ENCODE results near the gene RHBG. TPM values are rescaled to one million over a fixed set of nuclear protein-coding genes. Genes with fewer than 3 reads are reported as not detected.

RHBG gene
- total RNA-seq, 1 donor from 2014 or later = not detected

GRCh38 chr1:156418416-156419070 is 49.5 kb downstream of the RHBG start:
- no peaks in the 10 kb centered on the region for H3K9me3 ChIP-seq (replicated peaks)
- TF ChIP-seq CTCF (IDR thresholded peaks at IDR 0.05; ENCODE audit: borderline replicate concordance) = no peak
- peaks cover 100% of the 10 kb centered on the region for H3K27me3 ChIP-seq (ENCODE audit: low read depth)
- H3K27ac ChIP-seq (replicated peaks) = no peak overlapping the region
- H3K4me3 ChIP-seq = no peak overlapping the region
- H3K4me1 ChIP-seq = peaks cover 30% of the 10 kb centered on the region
- no peak for DNase-seq
- intact Hi-C loops (cut with micrococcal nuclease) = no loop called here
- no peaks in the 10 kb centered on the region for H3K36me3 ChIP-seq

GRCh38 chr1:156419854-156420204 is 50.8 kb downstream of the RHBG start:
- Histone ChIP-seq H3K4me3 (peak overlapping the region; percentile 60), H3K4me1 (peaks cover 30% of the 10 kb centered on the region), H3K27me3 (ENCODE audit: low read depth) (peaks cover 100% of the 10 kb centered on the region), H3K27ac (replicated peaks) (no peak overlapping the region), H3K9me3 (replicated peaks) (no peaks in the 10 kb centered on the region), H3K36me3 (no peaks in the 10 kb centered on the region)
- intact Hi-C loops (cut with micrococcal nuclease) = no loop called here
- no peak for TF ChIP-seq CTCF (IDR thresholded peaks at IDR 0.05; ENCODE audit: borderline replicate concordance)
- no peak for DNase-seq

- Histone ChIP-seq H3K4me3 (peak overlapping the region; percentile 60), H3K27ac (replicated peaks) (no peak overlapping the region), H3K36me3 (no peaks in the 10 kb centered on the region), H3K9me3 (replicated peaks) (no peaks in the 10 kb centered on the region), H3K27me3 (ENCODE audit: low read depth) (peaks cover 100% of the 10 kb centered on the region), H3K4me1 (peaks cover 30% of the 10 kb centered on the region)
- intact Hi-C loops (cut with micrococcal nuclease) = no loop called here
- TF ChIP-seq CTCF (IDR thresholded peaks at IDR 0.05; ENCODE audit: borderline replicate concordance) = no peak
- DNase-seq = no peak
Measured at GRCh38 chr1:156420205-156421061, 51.4 kb downstream of the RHBG start.

DNA sequence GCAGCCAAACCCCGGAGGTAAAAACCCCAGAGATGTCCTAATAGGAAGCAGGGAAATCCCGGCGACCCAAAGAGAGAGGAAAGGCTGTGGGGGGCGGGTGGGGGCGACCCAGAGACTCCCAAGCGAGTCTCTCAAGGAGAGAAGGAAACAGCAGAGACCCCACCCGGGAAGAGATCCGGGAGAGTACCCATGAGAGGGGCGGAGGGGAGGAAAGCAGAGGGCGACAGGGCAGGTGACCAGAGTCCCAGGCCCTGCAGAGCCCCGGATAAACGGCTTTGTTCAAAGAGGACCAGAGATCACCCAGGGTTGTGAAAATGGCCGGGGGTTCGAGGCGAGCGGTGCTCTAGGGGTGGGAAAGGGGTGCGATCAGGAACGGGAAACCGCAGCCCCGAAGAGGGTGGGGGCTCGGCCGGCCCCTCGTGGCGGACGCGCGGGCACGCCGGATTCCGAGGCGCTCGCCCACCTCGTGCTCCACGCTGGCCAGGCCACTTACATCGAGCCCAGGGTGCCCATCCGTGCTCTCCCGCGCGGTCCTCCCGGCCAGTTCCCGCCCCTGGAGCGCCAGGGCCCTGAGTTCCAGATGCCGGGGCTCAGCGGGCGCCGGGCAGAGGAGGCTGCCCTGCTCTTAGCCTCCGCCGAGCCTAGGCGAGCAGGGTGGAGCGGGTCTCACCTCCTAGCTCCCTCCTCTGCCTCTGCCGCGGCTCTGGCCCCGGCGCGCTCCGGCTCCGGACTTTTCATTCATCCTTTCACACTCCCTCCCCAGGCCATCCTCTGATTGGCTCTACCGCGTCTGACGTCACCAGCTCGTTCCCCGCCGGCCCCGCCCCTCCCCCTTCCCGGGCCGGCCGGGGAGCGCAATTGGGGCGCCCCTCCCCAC is 52.3 kb downstream of the RHBG start:
- no peak for TF ChIP-seq CTCF (IDR thresholded peaks at IDR 0.05; ENCODE audit: borderline replicate concordance)
- no peak overlapping the region for H3K27ac ChIP-seq (replicated peaks)
- H3K9me3 ChIP-seq (replicated peaks) = no peaks in the 10 kb centered on the region
- intact Hi-C loops (cut with micrococcal nuclease) = no loop called here
- peak; percentile 72 for DNase-seq
- peaks cover 30% of the 10 kb centered on the region for H3K4me1 ChIP-seq
- H3K36me3 ChIP-seq = no peaks in the 10 kb centered on the region
- peak overlapping the region; percentile 60 for H3K4me3 ChIP-seq
- peaks cover 100% of the 10 kb centered on the region for H3K27me3 ChIP-seq (ENCODE audit: low read depth)

DNA sequence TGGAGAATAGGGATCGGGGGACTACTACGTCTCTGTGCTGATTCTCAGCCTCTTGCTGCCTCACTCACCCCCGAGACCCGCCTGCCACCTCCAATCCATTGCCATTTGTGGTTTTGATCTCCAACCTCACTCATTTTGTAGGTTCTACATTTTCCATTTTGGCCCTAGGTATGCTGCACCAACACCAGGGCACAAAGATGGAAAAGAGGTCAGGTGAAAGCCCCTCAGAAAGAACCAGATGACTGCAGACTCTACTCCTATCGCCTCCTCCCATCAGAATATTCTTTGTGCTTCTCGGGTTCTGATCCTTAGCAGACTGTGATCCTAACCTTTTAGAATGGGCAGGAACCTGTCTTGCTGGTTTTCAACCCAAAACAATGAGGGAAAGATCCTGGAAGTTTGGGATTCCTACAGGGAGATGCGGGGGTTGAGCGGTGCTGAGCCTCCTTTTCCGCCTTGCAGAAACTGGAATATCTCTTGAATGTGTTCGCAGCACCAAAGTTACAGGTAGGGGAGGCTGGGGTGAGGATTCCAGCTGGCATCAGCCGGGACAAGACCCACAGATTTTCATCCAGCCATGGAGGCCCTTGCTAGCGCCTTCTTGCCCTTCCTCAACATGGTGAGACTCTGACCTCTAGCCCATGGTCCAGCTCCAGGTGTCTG is 53.1 kb downstream of the RHBG start:
- Histone ChIP-seq H3K27me3 (ENCODE audit: low read depth) (peaks cover 100% of the 10 kb centered on the region), H3K27ac (replicated peaks) (no peak overlapping the region), H3K36me3 (no peaks in the 10 kb centered on the region), H3K4me3 (peak overlapping the region; percentile 60), H3K9me3 (replicated peaks) (no peaks in the 10 kb centered on the region), H3K4me1 (peaks cover 30% of the 10 kb centered on the region)
- no peak for DNase-seq
- TF ChIP-seq CTCF (IDR thresholded peaks at IDR 0.05; ENCODE audit: borderline replicate concordance) = no peak
- intact Hi-C loops (cut with micrococcal nuclease) = no loop called here

Measured in left ventricle myocardium inferior (tissue), 1 donor.